Kidney epithelial cell (primary cell): Measurements from ENCODE around the gene CCDC136. TPM values are rescaled to one million over a fixed set of nuclear protein-coding genes. Genes with fewer than 3 reads are reported as not detected.

Experiments used
- DNase-seq: peaks from one replicate; pipeline ENCODE4 v3.0.0-alpha.2; 2010; ENCODE audit warnings: low read depth
- H3K27me3 ChIP-seq: 2 replicates; pipeline ENCODE4 v1.6.0; 2011; ENCODE audit warnings: low read length; ENCODE audit not compliant: control insufficient read depth, insufficient read depth
- H3K36me3 ChIP-seq: 2 replicates; pipeline ENCODE4 v1.5.1; 2011; ENCODE audit warnings: low read length; ENCODE audit not compliant: control insufficient read depth, insufficient read depth
- H3K4me3 ChIP-seq: 2 replicates; pipeline ENCODE4 v1.5.1; 2011; ENCODE audit warnings: low read depth, mild to moderate bottlenecking, control low read depth, low read length
- total RNA-seq: library from RNA; depleted of rRNA; stranded (reverse); fragments of >200 nt; gene quantifications from 2 replicates; pipeline ENCODE4 v1.2.3, GENCODE V29; 2015
- TF ChIP-seq, protein P1 (sequence below): IDR thresholded peaks from 2 replicates; pipeline ENCODE4 v1.5.1; 2011; ENCODE audit warnings: mild to moderate bottlenecking, moderate library complexity, low read length, control low read depth, inconsistent platforms; ENCODE audit not compliant: insufficient read depth, poor library complexity, severe bottlenecking

The CCDC136 gene
- total RNA-seq, 1 donor from 2014 or later: 7.2 TPM

DNA sequence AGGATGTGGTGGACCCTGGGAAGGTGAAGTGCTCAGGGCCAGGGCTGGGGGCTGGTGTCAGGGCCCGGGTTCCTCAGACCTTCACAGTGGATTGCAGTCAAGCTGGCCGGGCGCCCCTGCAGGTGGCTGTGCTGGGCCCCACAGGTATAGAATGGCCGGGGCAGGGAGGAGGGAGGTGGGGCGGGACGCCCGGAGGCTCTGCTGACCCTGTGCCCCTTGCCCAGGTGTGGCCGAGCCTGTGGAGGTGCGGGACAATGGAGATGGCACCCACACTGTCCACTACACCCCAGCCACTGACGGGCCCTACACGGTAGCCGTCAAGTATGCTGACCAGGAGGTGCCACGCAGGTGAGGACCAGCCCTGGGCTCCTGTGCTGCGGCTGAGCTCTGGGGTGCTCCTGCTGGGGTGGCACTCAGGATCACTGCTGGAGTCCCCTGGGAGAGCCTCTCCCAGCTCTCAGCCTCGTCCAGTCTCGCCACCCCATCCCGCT is 56.0 kb downstream of the CCDC136 start:
- Histone ChIP-seq H3K4me3 (no peak overlapping the region), H3K27me3 (no peaks in the 10 kb centered on the region), H3K36me3 (peaks cover 3% of the 10 kb centered on the region)
- TF ChIP-seq, protein P1, sequence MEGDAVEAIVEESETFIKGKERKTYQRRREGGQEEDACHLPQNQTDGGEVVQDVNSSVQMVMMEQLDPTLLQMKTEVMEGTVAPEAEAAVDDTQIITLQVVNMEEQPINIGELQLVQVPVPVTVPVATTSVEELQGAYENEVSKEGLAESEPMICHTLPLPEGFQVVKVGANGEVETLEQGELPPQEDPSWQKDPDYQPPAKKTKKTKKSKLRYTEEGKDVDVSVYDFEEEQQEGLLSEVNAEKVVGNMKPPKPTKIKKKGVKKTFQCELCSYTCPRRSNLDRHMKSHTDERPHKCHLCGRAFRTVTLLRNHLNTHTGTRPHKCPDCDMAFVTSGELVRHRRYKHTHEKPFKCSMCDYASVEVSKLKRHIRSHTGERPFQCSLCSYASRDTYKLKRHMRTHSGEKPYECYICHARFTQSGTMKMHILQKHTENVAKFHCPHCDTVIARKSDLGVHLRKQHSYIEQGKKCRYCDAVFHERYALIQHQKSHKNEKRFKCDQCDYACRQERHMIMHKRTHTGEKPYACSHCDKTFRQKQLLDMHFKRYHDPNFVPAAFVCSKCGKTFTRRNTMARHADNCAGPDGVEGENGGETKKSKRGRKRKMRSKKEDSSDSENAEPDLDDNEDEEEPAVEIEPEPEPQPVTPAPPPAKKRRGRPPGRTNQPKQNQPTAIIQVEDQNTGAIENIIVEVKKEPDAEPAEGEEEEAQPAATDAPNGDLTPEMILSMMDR: no peak
- DNase-seq: no peak

DNA sequence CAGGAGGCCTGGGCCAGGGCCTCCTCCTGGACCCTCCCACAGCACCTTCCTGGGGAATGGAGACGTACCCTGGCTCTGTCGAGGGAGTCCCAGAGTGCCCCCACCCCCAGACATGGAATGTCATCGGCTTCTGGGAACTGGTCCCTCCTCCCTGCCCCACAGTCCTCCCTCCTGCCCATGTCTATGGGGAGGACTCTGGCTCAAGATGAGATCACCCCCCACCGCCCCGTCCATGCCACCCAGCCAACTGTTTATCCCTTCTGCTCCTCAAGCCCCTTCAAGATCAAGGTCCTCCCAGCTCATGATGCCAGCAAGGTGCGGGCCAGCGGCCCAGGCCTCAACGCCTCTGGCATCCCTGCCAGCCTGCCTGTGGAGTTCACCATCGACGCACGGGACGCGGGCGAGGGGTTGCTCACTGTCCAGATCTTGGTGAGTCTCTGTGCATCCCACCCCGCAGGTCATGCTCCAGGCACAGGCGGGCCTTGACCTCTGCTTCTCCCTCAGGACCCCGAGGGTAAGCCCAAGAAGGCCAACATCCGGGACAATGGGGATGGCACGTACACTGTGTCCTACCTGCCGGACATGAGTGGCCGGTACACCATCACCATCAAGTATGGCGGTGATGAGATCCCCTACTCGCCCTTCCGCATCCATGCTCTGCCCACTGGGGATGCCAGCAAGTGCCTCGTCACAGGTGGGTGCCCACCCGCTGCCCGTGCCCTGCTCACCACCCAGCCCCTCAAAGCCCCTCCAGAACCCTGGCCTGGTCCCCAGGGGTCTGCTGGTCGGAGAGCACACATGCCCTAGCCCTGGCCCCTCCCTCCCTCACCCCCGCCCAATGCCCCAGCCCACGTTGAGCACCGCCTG is 56.8 kb downstream of the CCDC136 start:
- Histone ChIP-seq H3K27me3 (no peaks in the 10 kb centered on the region), H3K4me3 (no peak overlapping the region), H3K36me3 (peaks cover 3% of the 10 kb centered on the region)
- TF ChIP-seq, protein P1: no peak
- no peak for DNase-seq

DNA sequence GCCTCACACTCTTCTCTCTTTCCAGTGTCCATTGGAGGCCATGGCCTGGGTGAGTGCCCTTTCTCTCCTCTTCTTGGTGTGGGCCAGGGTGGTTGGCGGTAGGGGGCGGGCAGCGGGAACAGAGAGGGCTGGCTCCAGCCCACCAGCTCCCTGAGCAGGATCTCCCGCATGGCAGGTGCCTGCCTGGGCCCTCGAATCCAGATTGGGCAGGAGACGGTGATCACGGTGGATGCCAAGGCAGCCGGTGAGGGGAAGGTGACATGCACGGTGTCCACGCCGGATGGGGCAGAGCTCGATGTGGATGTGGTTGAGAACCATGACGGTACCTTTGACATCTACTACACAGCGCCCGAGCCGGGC is 57.4 kb downstream of the CCDC136 start:
- no peaks in the 10 kb centered on the region for H3K27me3 ChIP-seq
- H3K36me3 ChIP-seq: peaks cover 4% of the 10 kb centered on the region
- no peak for DNase-seq
- TF ChIP-seq, protein P1: no peak
- no peak overlapping the region for H3K4me3 ChIP-seq

DNA sequence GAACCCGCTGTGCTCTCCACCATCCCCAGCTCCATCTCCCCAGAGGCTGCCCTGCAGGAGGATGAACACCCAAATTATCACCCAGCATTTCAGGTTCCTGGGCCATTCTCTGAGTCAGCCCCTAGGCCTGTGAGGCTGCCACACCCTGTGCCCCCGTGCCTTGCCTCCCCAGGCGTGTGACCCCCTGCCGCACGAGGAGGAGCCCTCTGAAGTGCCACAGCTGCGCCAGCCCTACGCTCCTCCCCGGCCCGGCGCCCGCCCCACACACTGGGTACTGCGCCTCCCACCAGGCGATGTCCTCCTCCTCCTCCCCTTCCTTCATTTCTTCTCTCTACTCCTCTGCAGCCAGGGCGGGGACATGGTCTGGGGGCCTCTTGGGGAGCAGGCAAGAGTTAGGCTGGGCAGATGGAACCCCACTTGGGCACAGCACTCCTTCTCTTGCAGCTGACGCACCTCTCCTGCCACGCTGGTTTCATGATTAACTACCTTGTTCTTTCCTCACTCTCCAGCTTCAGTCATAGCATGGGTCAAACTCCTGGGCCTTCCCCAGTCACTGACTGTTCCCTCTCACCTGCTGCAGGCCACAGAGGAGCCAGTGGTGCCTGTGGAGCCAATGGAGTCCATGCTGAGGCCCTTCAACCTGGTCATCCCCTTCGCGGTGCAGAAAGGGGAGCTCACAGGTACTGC is 58.2 kb downstream of the CCDC136 start:
- Histone ChIP-seq H3K4me3 (no peak overlapping the region), H3K36me3 (peaks cover 7% of the 10 kb centered on the region), H3K27me3 (no peaks in the 10 kb centered on the region)
- no peak for DNase-seq
- TF ChIP-seq, protein P1: no peak

DNA sequence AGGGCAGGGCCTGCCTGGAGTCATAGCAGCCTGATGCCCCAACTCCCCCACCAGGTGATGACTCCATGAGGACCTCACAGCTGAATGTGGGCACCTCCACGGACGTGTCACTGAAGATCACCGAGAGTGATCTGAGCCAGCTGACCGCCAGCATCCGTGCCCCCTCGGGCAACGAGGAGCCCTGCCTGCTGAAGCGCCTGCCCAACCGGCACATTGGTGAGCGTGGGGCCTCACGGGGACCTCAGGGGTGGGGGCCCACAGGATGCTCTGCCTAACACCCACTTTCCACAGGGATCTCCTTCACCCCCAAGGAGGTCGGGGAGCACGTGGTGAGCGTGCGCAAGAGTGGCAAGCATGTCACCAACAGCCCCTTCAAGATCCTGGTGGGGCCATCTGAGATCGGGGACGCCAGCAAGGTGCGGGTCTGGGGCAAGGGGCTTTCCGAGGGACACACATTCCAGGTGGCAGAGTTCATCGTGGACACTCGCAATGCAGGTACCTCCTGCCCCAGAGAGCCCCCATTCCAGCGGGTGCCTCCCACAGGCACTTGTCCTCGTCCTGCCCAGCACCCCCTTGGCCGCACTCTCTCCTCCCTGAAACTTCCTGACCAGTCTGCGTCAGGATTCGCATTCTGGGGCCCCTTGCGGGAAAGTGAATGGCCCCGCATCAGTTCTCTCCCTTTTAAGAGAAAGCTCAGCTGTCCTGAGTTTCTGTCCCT is 60.9 kb downstream of the CCDC136 start:
- TF ChIP-seq, protein P1: no peak
- Histone ChIP-seq H3K36me3 (peaks cover 6% of the 10 kb centered on the region), H3K4me3 (no peak overlapping the region), H3K27me3 (no peaks in the 10 kb centered on the region)
- DNase-seq: no peak
